ENCODE results near the gene PI4KA.
"Not testable (repeated sequence)": the region's sequence is repeated elsewhere in the genome, so short reads cannot be mapped to it uniquely, and the experiment has no call there.

PI4KA gene

GRCh38 chr22:20771918-20772625 is 86.5 kb downstream of the PI4KA start:
- Histone ChIP-seq H3K27me3 (ENCODE audit: insufficient read depth, poor library complexity, severe bottlenecking) (no peaks in the 10 kb centered on the region), H3K4me3 (replicated peaks; ENCODE audit: insufficient read depth, low read length) (no peak overlapping the region), H3K27ac (replicated peaks) (no peak overlapping the region)
- no peak for DNase-seq (ENCODE audit: low read depth in 1 of 2, low spot score in 1 of 2)
- TF ChIP-seq POLR2AphosphoS5 (IDR thresholded peaks at IDR 0.05; ENCODE audit: low read depth): no peak
- TF ChIP-seq GABPA (IDR thresholded peaks at IDR 0.05; ENCODE audit: low read depth): no peak
- no peak for TF ChIP-seq REST (IDR thresholded peaks at IDR 0.05; ENCODE audit: insufficient replicate concordance, low read depth)
- TF ChIP-seq CTCF (IDR thresholded peaks at IDR 0.05; ENCODE audit: insufficient read depth, low read length): no peak
- TF ChIP-seq SPI1 (IDR thresholded peaks at IDR 0.05; ENCODE audit: borderline replicate concordance, low read depth): no peak

GRCh38 chr22:20769496-20769826 is 89.2 kb downstream of the PI4KA start:
- not testable (repeated sequence) for H3K27me3 ChIP-seq (ENCODE audit: insufficient read depth, poor library complexity, severe bottlenecking); H3K4me3 ChIP-seq (replicated peaks; ENCODE audit: insufficient read depth, low read length); DNase-seq (ENCODE audit: low read depth in 1 of 2, low spot score in 1 of 2); H3K27ac ChIP-seq (replicated peaks)

- Histone ChIP-seq H3K27ac (replicated peaks) (no peak overlapping the region), H3K27me3 (ENCODE audit: insufficient read depth, poor library complexity, severe bottlenecking) (no peaks in the 10 kb centered on the region), H3K4me3 (replicated peaks; ENCODE audit: insufficient read depth, low read length) (no peak overlapping the region)
- DNase-seq (ENCODE audit: low read depth in 1 of 2, low spot score in 1 of 2): no peak
- TF ChIP-seq GABPA (IDR thresholded peaks at IDR 0.05; ENCODE audit: low read depth) (no peak), SPI1 (IDR thresholded peaks at IDR 0.05; ENCODE audit: borderline replicate concordance, low read depth) (no peak), REST (IDR thresholded peaks at IDR 0.05; ENCODE audit: insufficient replicate concordance, low read depth) (no peak), POLR2AphosphoS5 (IDR thresholded peaks at IDR 0.05; ENCODE audit: low read depth) (no peak), CTCF (IDR thresholded peaks at IDR 0.05; ENCODE audit: insufficient read depth, low read length) (no peak)
These were observed 92.1 kb downstream of the PI4KA start for GRCh38 chr22:20766530-20766929.

GRCh38 chr22:20765938-20766337 is 92.7 kb downstream of the PI4KA start:
- Histone ChIP-seq H3K27me3 (ENCODE audit: insufficient read depth, poor library complexity, severe bottlenecking) (no peaks in the 10 kb centered on the region), H3K4me3 (replicated peaks; ENCODE audit: insufficient read depth, low read length) (no peak overlapping the region), H3K27ac (replicated peaks) (no peak overlapping the region)
- no peak for DNase-seq (ENCODE audit: low read depth in 1 of 2, low spot score in 1 of 2)
- TF ChIP-seq SPI1 (IDR thresholded peaks at IDR 0.05; ENCODE audit: borderline replicate concordance, low read depth) (no peak), REST (IDR thresholded peaks at IDR 0.05; ENCODE audit: insufficient replicate concordance, low read depth) (no peak), POLR2AphosphoS5 (IDR thresholded peaks at IDR 0.05; ENCODE audit: low read depth) (no peak), GABPA (IDR thresholded peaks at IDR 0.05; ENCODE audit: low read depth) (no peak), CTCF (IDR thresholded peaks at IDR 0.05; ENCODE audit: insufficient read depth, low read length) (no peak)

All from HL-60 (cell line).